Activated B cell treated with CpG ODN at 0.5 μM for 24 hours (primary cell): ENCODE data around the gene TP53RK. TPM values are rescaled to one million over a fixed set of nuclear protein-coding genes. Genes with fewer than 3 reads are reported as not detected.

Experiments used
- ATAC-seq: fragments of 200-7000 bp; cut with Tn5 transposase; one replicate; pipeline ENCODE4 v1.10.0; 2021; ENCODE audit warnings: low read depth, mild to moderate bottlenecking, moderate library complexity
- CTCF ChIA-PET: fragments of 350-600 bp; sonication (Branson Sonifier 250); formaldehyde crosslinking; loops from one replicate; lab custom pipeline; 2021; ENCODE audit warnings: antibody characterized with exemption; lab: Charles Lee
- POLR2A ChIA-PET: fragments of 350-600 bp; sonication (Branson Sonifier 250); formaldehyde crosslinking; loops from one replicate; lab custom pipeline; 2021; ENCODE audit warnings: antibody characterized with exemption; lab: Charles Lee
- DNase-seq: peaks from one replicate; pipeline ENCODE4 v3.0.0; 2022
- H3K27ac Mint-ChIP-seq: one replicate; pipeline ENCODE4 v1.8.0; 2020; ENCODE audit warnings: mixed read lengths
- H3K27me3 Mint-ChIP-seq: one replicate; pipeline ENCODE4 v1.8.0; 2021; ENCODE audit warnings: mixed read lengths
- H3K36me3 Mint-ChIP-seq: one replicate; pipeline ENCODE4 v1.8.0; 2021; ENCODE audit warnings: low read depth, mixed read lengths
- H3K4me1 Mint-ChIP-seq: one replicate; pipeline ENCODE4 v1.8.0; 2021; ENCODE audit warnings: mixed read lengths
- H3K4me3 Mint-ChIP-seq: one replicate; pipeline ENCODE4 v1.8.0; 2020; ENCODE audit warnings: mild to moderate bottlenecking, mixed read lengths
- H3K9me3 Mint-ChIP-seq: one replicate; pipeline ENCODE4 v1.8.0; 2020; ENCODE audit warnings: mixed read lengths
- CTCF ChIP-seq: fragments of 200-600 bp; IDR thresholded peaks from one replicate; pipeline ENCODE4 v1.8.0; 2022; ENCODE audit warnings: antibody characterized with exemption, mild to moderate bottlenecking
- intact Hi-C: fragments of 100-400 bp; cut with micrococcal nuclease; formaldehyde crosslinking; loops from one replicate; pipeline ENCODE4 v1.15.1; 2024
- total RNA-seq: library from RNA; stranded (reverse); gene quantifications from 2 replicates; pipeline ENCODE4 v1.2.3, GENCODE V29; 2022

TP53RK gene
- total RNA-seq, 1 donor from 2014 or later = 18.8 TPM

GRCh38 chr20:46670228-46670584 is 19.0 kb downstream of the TP53RK start:
- CTCF ChIA-PET = no interaction called here
- Mint-ChIP-seq H3K27me3 (no peaks in the 10 kb centered on the region), H3K27ac (no peak overlapping the region), H3K4me1 (no peaks in the 10 kb centered on the region), H3K4me3 (no peak overlapping the region), H3K36me3 (no peaks in the 10 kb centered on the region), H3K9me3 (peaks cover 7% of the 10 kb centered on the region)
- intact Hi-C loops = no loop called here
- ATAC-seq (no peak), DNase-seq (no peak)
- POLR2A ChIA-PET = no interaction called here
- no peak for TF ChIP-seq CTCF

- ATAC-seq = no peak
- H3K27ac Mint-ChIP-seq = no peak overlapping the region
- intact Hi-C loops = no loop called here
These were observed 22.3 kb downstream of the TP53RK start for GRCh38 chr20:46666818-46667515.

GRCh38 chr20:46666306-46666705 is 22.9 kb downstream of the TP53RK start:
- intact Hi-C loops = no loop called here
- ChIA-PET CTCF (no interaction called here), POLR2A (no interaction called here)
- Mint-ChIP-seq H3K27ac (no peak overlapping the region), H3K36me3 (no peaks in the 10 kb centered on the region), H3K27me3 (no peaks in the 10 kb centered on the region), H3K4me3 (no peak overlapping the region), H3K9me3 (peaks cover 5% of the 10 kb centered on the region), H3K4me1 (no peaks in the 10 kb centered on the region)
- TF ChIP-seq CTCF = no peak
- ATAC-seq (no peak), DNase-seq (no peak)

More at GRCh38 chr20:46666818-46667515, 22.3 kb downstream of the TP53RK start:
- H3K9me3 Mint-ChIP-seq = peaks cover 7% of the 10 kb centered on the region
- no peaks in the 10 kb centered on the region for H3K27me3 Mint-ChIP-seq
- H3K36me3 Mint-ChIP-seq = no peaks in the 10 kb centered on the region
- TF ChIP-seq CTCF = no peak
- no peaks in the 10 kb centered on the region for H3K4me1 Mint-ChIP-seq
- no peak overlapping the region for H3K4me3 Mint-ChIP-seq
- POLR2A ChIA-PET = no interaction called here
- no peak for DNase-seq
- CTCF ChIA-PET = no interaction called here

- Mint-ChIP-seq H3K36me3 (no peaks in the 10 kb centered on the region), H3K4me1 (no peaks in the 10 kb centered on the region)
- POLR2A ChIA-PET = no interaction called here
These were observed 23.6 kb downstream of the TP53RK start for GRCh38 chr20:46665602-46666001.

GRCh38 chr20:46663531-46663930 is 25.7 kb downstream of the TP53RK start:
- POLR2A ChIA-PET = no interaction called here

More at GRCh38 chr20:46665602-46666001, 23.6 kb downstream of the TP53RK start:
- intact Hi-C loops = no loop called here
- Mint-ChIP-seq H3K27ac (no peak overlapping the region), H3K4me3 (no peak overlapping the region), H3K9me3 (peaks cover 1% of the 10 kb centered on the region), H3K27me3 (peaks cover 1% of the 10 kb centered on the region)
- DNase-seq = no peak
- no peak for ATAC-seq
- CTCF ChIA-PET = no interaction called here
- no peak for TF ChIP-seq CTCF

More at GRCh38 chr20:46663531-46663930, 25.7 kb downstream of the TP53RK start:
- intact Hi-C loops = no loop called here
- no peak for TF ChIP-seq CTCF
- peaks cover 3% of the 10 kb centered on the region for H3K27me3 Mint-ChIP-seq
- no peaks in the 10 kb centered on the region for H3K36me3 Mint-ChIP-seq
- H3K27ac Mint-ChIP-seq = no peak overlapping the region
- H3K9me3 Mint-ChIP-seq = no peaks in the 10 kb centered on the region
- H3K4me1 Mint-ChIP-seq = no peaks in the 10 kb centered on the region
- CTCF ChIA-PET = no interaction called here
- H3K4me3 Mint-ChIP-seq = no peak overlapping the region
- ATAC-seq = no peak
- DNase-seq = no peak
